Raji (cell line): ENCODE data around the gene LDLRAP1.

Experiments
- POLR2A ChIP-seq: IDR thresholded peaks from 2 replicates; pipeline ENCODE4 v1.6.1; 2011; ENCODE audit warnings: low read depth, low read length, control low read depth; ENCODE audit not compliant: insufficient read depth

The LDLRAP1 gene

GRCh38 chr1:25572708-25573590 lies 29.5 kb downstream of the LDLRAP1 start:
- no peak for TF ChIP-seq POLR2A

- TF ChIP-seq POLR2A, result no peak
These were observed 30.2 kb downstream of the LDLRAP1 start for GRCh38 chr1:25573591-25573930.

- no peak for TF ChIP-seq POLR2A
These were observed 30.6 kb downstream of the LDLRAP1 start for GRCh38 chr1:25573961-25574360.

GRCh38 chr1:25575191-25575590 lies 31.8 kb downstream of the LDLRAP1 start:
- TF ChIP-seq POLR2A, result no peak

GRCh38 chr1:25576459-25577133 lies 33.2 kb downstream of the LDLRAP1 start:
- TF ChIP-seq POLR2A, result no peak

GRCh38 chr1:25577134-25577920 lies 33.9 kb downstream of the LDLRAP1 start:
- no peak for TF ChIP-seq POLR2A

- TF ChIP-seq POLR2A, result no peak
These were observed 36.2 kb downstream of the LDLRAP1 start for GRCh38 chr1:25579292-25580252.

- TF ChIP-seq POLR2A, result no peak
These were observed 37.5 kb downstream of the LDLRAP1 start for GRCh38 chr1:25580927-25581326.

GRCh38 chr1:25581764-25582163 lies 38.4 kb downstream of the LDLRAP1 start:
- no peak for TF ChIP-seq POLR2A

- no peak for TF ChIP-seq POLR2A
These were observed 40.3 kb downstream of the LDLRAP1 start for GRCh38 chr1:25583519-25584370.

GRCh38 chr1:25586181-25586588 lies 42.8 kb downstream of the LDLRAP1 start:
- no peak for TF ChIP-seq POLR2A

GRCh38 chr1:25587290-25587689 lies 43.9 kb downstream of the LDLRAP1 start:
- no peak for TF ChIP-seq POLR2A

- no peak for TF ChIP-seq POLR2A
These were observed 46.9 kb downstream of the LDLRAP1 start for GRCh38 chr1:25590096-25590824.
